IPS-11a (cell line): ENCODE measurements around the gene ENAH.

Experiments used
- H3K4me3 ChIP-seq: one replicate; pipeline ENCODE4 v1.5.1; 2013; ENCODE audit warnings: low read depth, low read length, control low read depth

Gene ENAH

DNA sequence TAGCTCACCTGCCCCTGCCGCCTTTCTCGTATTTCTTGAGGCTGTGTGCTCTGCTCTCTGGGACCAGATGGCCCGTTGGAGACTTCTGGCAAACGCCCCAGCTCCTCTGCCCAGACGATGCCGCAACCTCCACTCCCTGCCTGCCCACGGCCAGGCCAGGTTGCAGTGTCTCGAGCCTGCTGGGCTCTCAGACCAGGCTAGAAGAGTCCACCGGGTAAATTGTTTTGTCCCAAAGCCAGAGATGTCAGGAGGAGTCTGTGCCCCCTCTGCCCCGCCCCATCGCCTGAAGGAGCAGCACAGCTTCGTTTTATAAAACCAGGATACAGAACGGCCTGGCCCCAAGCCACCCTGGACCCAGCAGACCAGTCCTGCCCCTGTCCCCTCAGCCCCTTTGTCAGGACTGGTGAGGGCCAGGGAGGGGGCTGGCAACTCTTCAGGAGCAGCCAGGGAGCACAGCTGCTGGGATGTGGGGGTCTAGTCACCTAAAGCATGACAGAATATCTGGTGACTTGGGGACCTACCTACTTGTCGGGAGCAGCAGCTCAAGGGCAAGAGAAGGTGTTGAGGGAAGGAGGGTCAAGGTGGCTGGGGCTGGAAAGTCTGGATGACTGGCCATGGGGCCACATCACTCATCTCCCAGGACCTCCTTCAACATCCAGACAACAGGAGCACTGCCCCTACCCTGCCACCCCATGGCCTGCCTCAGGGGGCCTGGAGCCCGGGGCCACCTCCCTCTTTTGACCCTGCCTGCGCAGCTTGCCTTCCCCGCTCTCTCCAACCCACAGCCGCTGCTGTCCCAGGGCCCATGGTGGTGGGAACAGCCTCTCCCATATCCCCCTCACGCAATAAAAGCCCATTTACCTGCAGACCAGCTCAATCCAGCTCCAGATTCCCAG is 191.1 kb downstream of the ENAH start:
- no peak overlapping the region for H3K4me3 ChIP-seq

DNA sequence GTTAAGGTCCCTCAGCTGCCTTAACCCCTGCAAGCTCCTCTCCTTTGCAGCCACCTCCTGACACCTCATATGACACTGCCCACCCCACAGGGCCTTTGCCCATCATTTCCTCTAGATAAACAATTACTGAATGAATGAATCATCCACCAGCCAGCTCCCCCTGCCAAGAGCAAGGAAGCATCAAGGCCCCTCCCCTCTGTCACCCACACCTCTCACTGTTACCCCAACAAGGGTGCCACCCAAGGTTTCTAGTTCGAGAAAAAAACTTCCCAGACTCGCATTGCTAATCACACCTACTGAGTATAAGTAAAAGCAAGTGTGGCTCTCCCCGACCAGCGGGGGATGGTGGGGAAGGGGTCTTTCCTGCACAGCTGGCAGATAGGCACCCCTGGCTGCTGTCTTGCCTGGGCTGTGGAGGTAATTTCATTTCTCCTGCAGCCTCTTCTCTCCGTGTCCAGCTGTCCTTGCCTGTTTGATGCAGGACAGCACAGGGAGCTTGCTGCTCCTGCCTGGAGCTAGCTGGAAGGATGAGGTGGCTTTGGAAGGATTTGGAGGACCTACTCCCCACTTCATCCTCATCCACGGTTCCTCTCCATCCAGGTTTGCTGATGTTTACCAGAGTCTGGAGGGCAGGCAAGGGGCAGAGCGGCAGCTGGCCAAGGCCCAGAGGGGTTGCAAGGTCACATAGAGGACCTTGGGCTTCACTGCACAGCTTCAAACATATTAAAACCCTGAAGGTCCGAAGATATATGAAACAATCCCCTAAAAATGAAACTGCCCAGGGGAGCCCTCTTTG is 192.0 kb downstream of the ENAH start:
- H3K4me3 ChIP-seq, result no peak overlapping the region

DNA sequence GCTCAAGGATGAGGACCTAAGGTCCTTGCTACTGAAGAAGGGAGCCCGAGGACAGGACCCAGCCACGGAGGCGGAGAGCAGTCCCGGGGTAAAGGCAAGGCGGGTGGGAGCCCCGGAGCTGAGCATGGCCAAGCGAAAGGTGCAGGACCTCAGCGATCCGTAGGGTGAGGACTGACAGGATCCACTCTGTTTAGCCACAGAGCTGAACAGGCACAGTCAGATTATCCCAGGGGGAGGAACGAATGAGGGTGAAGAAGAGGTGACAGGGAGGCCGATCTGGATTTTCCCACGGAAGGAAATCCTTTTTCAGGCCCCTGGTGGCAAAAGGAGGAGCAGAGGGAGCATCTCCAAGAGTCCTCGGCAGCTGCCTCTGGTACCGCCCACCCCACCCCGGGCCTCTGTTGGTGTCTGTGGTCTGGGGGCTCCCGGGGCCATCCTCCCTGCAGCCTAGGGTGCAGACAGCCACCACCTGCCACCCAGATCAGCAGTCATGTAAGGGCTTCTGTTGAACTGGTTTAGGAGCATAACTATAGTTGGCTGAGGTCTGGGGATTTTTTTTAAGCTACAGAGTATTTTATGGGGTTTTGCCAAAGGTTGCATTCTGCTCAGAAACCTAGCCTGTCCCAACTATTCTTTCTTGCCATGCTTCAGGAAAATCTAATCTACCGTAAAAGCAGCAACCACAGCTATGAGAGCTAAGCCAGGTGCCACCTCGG is 192.7 kb downstream of the ENAH start:
- no peak overlapping the region for H3K4me3 ChIP-seq

DNA sequence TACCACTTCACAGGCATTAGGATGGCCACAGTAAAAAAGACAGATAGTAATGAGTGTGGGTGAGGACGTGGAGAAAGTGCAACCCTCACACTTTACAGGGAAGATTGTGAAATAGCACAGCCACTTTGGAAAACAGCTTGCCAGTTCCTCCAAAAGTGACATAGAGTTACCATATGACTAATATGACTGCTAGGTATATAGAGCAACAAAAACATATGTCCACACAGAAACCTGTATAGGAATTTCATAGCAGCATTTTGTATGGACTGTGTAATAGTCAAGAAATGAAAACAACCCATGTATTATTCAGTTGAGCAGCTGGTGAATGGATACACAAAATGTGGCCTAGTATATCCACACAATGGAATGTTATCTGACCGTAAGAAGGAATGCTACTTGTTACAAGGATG is 194.7 kb downstream of the ENAH start:
- no peak overlapping the region for H3K4me3 ChIP-seq

DNA sequence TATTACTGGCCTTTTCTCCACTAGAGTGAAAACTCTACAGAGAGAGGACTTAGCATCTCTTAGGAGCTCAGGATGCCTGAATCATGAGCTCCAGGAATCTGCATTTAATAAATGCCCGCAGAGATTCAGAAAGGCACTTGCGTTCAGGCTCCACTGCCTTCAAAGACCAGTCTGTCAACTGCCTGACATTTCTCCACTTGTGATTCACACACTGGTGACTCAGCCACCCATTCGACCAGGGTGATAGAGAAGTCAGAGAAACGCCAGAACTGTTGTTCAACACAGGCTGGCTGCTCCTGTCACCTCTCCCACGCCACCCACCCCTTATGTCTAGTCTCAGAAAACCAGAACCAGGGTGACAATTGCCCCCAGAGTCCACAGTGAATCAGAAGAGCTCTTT is 198.2 kb downstream of the ENAH start:
- H3K4me3 ChIP-seq, result no peak overlapping the region

DNA sequence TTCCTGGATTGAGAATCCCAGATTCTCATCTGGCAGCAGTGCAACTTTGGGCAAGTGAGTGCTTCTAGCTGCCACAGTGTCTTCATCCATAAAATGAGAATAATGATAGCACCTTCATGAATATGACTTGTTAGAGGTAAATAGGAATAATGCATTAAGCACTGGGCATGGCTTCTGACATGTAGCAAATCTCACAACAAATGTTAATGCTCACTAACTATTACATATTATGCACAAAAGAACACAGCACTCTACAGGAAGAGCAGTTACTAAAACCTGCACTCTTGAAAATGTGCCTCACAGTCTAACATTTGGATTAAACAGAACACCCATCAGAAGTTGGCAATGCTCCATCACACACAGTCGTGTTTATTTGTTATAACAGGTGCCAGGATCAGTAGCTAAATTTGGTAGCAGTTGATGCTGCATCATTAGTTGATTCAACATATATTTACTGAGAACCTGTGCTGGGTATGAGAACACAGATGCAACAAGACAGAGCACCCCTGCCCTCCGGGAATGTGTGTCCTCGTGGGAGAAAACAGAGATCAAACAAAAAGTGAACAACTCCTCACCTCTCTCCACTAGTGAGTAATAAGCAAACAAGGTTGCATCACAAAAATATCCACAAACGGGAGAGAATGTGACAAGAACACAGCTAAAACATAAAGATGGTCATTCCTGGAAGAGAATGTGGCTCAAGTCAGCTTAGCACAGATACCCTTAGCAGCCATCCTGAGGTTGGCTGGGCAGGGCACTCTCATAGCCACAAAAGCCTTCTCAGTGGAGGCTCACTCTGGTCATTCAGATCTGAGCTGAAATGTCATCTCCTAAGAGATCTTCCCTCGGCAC is 198.9 kb downstream of the ENAH start:
- H3K4me3 ChIP-seq, result no peak overlapping the region

DNA sequence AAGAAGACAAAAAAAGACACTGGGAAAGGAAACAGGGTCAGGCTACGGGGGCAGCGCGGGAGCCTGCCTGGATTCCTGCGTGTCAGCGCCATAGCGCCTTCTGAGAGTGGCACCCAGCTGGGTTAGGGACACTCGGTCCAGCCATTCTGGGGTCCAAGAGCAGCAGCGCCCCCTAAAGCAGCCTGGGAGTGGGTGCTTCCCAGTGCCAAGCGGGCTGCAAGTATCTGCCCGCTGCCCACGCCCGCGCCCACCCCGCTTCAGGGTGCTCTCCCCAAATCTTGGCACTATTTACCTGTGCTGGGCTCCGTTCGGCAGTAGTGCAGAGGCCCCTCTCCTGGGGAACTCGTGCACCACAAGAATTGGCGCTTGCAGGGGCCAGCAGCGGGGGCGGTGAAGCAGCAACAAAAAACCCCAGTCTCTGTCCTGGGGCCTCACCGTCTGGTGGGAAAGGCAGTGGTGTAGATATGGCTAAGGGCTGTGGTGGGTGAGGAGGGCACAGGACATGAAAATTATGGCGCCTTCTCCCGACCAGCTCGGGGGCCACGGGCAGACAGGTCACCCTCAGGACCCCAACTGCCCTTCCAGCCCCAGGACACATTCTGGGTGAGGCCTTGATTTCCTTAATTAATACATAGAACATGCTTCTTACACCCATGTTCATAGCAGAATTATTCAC is 200.9 kb downstream of the ENAH start:
- no peak overlapping the region for H3K4me3 ChIP-seq

DNA sequence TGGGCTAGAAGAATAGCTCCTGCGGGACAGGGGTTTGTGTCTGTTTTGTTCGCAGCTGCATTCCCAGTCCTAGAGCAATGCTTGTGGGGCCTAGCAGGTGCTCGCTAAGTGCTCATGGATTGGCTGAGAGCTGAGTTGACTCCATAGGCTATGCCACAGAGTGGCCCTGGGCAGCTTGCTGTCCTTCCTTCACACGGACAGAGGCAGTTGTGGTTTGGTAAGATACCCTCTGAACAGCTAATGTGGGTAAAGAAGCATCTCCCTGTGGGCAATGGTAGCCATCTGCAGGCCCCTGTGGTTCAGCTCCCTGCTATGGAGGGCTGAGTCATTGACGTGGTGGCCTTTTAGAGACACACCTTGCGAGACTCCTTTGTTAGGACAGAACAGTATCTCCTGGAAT is 201.6 kb downstream of the ENAH start:
- no peak overlapping the region for H3K4me3 ChIP-seq

DNA sequence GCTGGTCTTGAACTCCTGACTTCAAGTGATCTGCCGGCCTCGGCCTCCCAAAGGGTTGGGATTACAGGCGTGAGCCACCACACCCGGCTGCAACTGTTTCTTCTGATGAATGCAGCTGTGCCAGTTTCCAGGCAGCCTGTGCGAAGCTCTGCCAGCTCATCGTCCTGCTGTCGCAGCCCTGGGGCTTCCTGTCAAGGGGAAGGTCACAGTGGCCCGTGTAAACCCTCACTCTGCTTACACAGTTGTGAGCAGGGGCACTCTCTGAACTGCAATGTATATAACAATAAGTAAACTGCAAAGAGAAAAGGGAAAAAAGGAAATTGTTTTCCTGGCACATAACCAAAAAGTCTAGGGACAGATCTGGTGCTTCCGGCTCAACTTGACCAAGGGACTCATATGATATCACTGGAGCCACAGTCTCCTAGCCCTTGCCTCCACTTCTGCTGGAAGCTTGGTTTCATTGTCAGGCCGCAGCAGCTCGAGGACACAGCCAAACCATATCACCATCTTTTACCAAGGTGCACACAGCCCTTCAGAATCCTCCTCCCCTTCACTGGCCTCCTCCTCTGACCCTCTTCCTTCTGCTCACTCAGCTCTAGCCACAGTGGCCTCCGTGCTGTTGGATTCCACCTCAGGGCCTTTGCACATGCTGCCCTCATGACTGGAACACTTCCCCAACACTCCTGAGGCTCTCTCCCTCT is 202.3 kb downstream of the ENAH start:
- H3K4me3 ChIP-seq, result no peak overlapping the region

DNA sequence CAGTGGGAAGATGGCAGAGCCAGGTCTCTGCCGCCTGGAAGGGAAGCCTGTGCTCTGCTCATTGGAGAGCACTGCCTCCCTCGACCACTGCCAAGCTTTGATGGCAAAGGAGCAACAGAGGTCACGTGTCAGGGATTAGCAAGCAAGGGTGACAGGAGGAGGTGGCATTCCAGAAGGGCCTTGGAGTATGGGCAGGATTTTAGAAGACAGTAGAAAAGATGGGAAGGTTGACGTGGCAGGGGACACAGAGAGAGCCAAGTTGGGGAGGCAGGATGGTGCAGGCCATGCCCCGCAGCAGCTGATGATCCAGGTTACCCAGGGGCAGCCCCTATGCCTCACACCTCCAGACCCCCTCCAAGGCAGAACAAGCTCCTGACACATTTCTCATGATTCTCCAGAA is 203.1 kb downstream of the ENAH start:
- H3K4me3 ChIP-seq, result no peak overlapping the region

DNA sequence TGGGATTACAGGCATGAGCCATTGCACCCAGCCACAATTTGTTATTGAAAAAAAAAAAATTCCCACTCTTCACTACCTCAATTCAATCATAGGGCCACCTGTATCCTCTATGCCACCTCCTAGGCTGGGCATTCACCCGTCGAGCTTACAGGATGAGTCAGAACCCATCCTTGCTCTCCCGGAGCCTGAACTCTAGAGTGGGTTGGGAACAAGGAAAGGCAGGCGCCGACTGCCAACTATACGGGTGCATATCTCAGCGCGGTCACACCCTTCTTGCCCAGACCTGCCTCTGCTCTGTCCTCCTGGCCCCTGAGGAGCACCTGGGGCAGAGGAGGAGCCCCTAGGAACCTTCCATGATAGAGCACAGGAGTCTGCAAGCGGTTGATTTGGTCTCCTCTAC is 203.7 kb downstream of the ENAH start:
- no peak overlapping the region for H3K4me3 ChIP-seq

DNA sequence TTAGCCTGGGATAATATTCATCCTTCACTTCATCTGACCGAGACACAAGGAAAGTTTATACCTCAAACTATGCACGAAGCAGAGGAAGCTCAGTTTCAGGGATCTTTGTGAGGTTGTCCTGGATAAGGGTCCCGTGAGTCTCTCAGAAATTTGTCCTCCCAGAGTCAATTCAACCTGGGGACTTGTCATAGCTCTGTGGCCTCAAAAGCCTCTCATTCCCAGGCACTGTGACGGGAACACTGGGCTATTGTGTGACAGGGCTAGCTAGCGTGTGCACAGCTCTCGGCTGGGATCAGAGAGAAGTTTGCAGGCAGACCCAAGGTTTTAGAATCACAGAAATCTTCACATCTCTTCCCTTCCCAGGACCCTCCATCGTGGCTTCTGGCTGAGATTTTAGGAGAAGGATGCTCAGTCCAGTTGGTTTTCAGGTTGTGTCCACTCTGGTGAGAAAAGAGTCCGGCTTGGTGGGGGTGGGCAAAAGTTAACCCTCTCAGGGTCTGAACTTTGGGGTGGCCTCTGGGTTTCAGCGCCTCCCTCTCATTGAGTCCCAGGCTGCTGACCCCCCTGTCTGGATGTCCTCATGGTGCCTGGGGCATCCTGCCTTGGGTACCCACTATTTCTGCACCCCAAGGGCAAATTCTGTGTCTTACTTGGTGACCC is 204.6 kb downstream of the ENAH start:
- H3K4me3 ChIP-seq, result no peak overlapping the region

DNA sequence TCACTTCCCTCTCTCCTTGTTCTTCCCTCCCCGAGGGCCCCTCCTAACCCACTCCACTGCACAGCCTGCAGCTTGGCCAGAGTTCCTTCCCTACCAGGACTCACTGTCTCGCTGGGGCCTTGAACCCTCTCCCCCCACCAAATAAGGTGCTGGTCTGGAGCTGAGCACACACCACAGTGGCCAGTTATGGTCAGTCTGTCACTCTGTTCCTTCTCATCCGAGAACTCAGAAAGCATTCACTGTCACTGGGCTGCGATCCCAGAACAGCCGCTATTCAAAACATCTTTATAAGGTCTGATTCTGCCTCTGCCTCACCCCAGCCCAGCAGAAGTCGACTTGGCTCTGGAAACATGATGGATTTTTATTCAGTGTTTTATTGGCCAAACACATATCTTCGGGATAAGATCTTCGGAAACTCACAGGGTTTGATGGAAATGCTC is 205.3 kb downstream of the ENAH start:
- no peak overlapping the region for H3K4me3 ChIP-seq

DNA sequence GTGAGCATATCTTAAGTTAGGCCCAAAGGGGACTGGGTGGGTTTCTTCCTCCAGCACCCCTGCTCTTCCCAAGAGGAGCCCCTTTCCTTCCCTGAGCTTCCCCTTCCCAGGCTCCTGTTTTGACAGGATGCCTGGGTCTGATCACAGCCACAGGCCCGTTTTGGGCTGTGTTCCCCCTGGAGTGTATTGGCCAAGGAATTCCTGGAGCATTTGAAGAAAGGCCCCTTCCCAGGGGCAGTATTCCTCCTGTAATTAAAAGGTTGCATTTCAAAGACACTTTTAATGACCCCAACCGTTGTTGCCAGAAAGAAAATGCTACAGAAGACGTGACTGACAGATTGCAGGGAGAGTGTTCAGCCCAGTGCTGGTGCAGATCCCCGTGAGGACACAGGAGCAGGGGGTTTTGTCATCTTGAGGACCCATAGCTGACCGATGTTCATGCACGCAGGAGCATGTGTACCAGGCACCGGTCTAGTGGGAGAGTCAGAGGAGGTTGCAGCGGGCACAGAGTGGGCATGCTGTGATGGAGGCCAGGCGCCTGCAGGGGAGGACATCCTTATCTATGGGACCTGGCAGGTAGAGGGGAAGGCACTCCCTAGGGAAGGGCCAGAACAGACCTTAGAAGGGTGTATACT is 205.8 kb downstream of the ENAH start:
- H3K4me3 ChIP-seq, result no peak overlapping the region

DNA sequence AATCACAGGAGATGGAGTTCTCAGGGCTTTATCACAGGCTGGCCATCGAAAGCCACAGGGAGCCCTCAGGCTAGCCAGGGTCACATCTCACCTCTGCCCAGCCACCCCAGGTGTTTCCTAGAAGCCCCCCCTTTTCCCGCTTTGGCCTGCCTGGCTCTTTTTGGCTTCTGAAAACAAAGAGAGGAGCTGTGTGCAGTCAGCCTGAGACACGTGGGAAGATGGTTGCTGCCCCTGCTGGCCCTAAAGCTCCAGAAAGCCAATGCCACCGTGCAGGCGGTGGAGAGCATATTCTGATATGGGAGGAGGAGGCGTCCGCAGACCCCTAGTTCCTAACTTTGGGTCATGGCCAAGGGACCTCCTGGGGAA is 206.3 kb downstream of the ENAH start:
- no peak overlapping the region for H3K4me3 ChIP-seq

DNA sequence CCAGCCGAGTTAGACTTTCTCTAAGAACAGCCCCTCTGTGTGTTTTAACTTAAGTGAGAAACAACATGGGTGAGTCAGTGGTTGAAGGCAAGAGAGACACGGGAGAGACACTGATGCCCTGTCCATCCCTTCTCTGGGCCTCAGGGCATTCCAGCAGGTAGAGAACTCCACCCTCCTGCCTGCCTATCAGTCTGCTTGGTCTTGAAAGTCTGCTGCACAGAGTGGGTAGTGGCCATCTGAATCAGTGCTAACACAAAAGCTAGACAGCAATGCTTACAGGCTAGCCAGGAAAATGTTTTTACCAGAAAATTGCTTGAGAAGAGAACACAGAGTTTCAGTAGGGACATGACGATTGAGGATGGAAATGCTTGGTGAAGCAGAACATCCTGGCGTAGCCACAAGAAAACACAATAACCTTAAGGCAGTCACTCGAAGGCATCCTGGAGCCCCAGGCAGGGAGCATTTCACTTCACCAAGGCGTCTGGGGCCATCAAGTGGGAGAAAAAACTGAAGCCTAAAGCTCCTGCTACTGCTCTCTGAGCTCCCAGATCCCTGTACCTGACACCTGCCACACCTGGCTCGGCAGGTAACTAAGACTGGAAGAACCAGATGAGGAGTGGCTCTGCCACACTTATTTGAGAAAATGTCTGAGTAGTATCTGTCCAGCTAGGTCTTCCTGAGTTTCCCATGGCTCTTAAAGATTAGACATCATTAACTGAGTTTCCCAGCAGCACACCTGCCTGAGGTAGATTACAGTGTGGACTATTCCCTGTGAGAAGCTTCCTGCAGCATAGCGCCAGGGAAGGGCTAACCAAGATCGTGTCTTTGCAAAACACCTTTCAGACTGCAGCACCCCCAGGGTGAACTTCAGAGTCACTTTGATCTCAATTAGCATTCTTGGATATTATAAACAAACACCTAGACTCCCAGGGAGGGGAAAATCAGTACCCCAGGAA is 207.0 kb downstream of the ENAH start:
- no peak overlapping the region for H3K4me3 ChIP-seq

DNA sequence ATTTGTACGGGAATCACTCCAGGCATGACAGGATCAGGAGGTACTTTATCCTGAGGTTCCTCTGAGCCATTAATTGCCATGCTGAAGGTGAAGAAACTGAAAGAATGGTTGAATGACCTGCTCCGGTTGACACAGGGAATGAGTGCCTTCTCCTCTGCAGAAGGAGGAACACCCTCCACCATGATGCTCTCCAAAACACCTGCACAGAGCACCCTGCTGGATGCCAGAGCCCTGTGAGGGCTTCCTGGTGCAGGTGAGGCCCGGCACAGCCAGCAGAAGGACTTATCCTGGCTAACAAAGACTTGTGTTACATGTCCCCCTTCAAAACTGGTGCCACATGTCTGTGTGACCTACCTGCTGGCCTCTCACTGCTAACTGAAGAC is 210.8 kb downstream of the ENAH start:
- no peak overlapping the region for H3K4me3 ChIP-seq
